ENCODE data around the gene SEMA6D. TPM values are rescaled to one million over a fixed set of nuclear protein-coding genes. Genes with fewer than 3 reads are reported as not detected.

The SEMA6D gene
- polyA plus RNA-seq, 1 of the 3 experiments (the other 2 are of a cell fraction) = 0.30 TPM

- Histone ChIP-seq H3K27me3 (ENCODE audit: insufficient read depth) (no peaks in the 10 kb centered on the region), H3K4me2 (no peak overlapping the region), H3K27ac (ENCODE audit: low read depth in 2 of 2, low read length in 1 of 2) (no peak overlapping the region), H3F3A (replicated peaks; ENCODE audit: insufficient read depth) (no peaks in the 10 kb centered on the region), H3K9ac (no peak overlapping the region), H3K4me1 (ENCODE audit: control insufficient read depth in 1 of 2, insufficient read depth in 2 of 2, low read depth in 1 of 2, low read length in 1 of 2) (peaks cover 0 to 11% of the 10 kb centered on the region in 2 experiments; a peak in 1 of 4 replicates), H3K9me3 (no peaks in the 10 kb centered on the region), H3K4me3 (ENCODE audit: low read depth in 2 of 2, low read length in 1 of 2) (no peak overlapping the region), H3K36me3 (replicated peaks in 1 of 2; ENCODE audit: control insufficient read depth in 1 of 2, insufficient read depth in 2 of 2, low read length in 1 of 2) (no peaks in the 10 kb centered on the region), H3K79me2 (ENCODE audit: insufficient read depth) (no peaks in the 10 kb centered on the region), H3K9me2 (no peaks in the 10 kb centered on the region), H2AFZ (ENCODE audit: low read depth) (no peak overlapping the region), H4K20me1 (ENCODE audit: insufficient read depth) (no peaks in the 10 kb centered on the region)
- 60% methylated on average over 6 of the region's 6 CpGs for WGBS (ENCODE audit: low lambda C conversion rate)
- no peak for DNase-seq
- ChIA-PET POLR2A (no interaction called here), CTCF (interaction anchor here (2.2 kb wide), 1 partner anchor 11 kb away, joined by 12 read pairs; the partner anchor contains the start of gene SEMA6D)
- TF ChIP-seq, protein P1, sequence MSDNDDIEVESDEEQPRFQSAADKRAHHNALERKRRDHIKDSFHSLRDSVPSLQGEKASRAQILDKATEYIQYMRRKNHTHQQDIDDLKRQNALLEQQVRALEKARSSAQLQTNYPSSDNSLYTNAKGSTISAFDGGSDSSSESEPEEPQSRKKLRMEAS (IDR thresholded peaks at IDR 0.05; ENCODE audit: low read depth) = no peak
- no peak for TF ChIP-seq RCOR1 (IDR thresholded peaks at IDR 0.05; ENCODE audit: low read length)
- no peak for TF ChIP-seq YY1 (IDR thresholded peaks at IDR 0.05; ENCODE audit: low read depth)
- TF ChIP-seq EZH2phosphoT487 (IDR thresholded peaks at IDR 0.05; ENCODE audit: borderline replicate concordance, low read depth) = no peak
- TF ChIP-seq JUND (IDR thresholded peaks at IDR 0.05) = no peak
- no peak for TF ChIP-seq TEAD4 (IDR thresholded peaks at IDR 0.05; ENCODE audit: borderline replicate concordance, insufficient read depth)
- no peak for TF ChIP-seq SIN3A (IDR thresholded peaks at IDR 0.05; ENCODE audit: borderline replicate concordance, low read depth, low read length)
- TF ChIP-seq, protein P2, sequence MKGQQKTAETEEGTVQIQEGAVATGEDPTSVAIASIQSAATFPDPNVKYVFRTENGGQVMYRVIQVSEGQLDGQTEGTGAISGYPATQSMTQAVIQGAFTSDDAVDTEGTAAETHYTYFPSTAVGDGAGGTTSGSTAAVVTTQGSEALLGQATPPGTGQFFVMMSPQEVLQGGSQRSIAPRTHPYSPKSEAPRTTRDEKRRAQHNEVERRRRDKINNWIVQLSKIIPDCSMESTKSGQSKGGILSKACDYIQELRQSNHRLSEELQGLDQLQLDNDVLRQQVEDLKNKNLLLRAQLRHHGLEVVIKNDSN (IDR thresholded peaks at IDR 0.05; ENCODE audit: borderline replicate concordance, low read depth) = no peak
These were observed 11.6 kb downstream of the SEMA6D start for GRCh38 chr15:47728886-47729285.

- CTCF ChIA-PET = interaction anchor here (1.4 kb wide), 1 partner anchor 10 kb away, joined by 3 read pairs; no protein-coding TSS in a partner anchor
- TF ChIP-seq SIN3A (IDR thresholded peaks at IDR 0.05; ENCODE audit: borderline replicate concordance, low read depth, low read length) = no peak
- no peak overlapping the region for H3K9ac ChIP-seq
- no peaks in the 10 kb centered on the region for H3F3A ChIP-seq (replicated peaks; ENCODE audit: insufficient read depth)
- no peak overlapping the region for H3K27ac ChIP-seq (ENCODE audit: low read depth in 2 of 2, low read length in 1 of 2)
- no peak overlapping the region for H3K4me2 ChIP-seq
- 24% methylated on average over 3 of the region's 3 CpGs for WGBS (ENCODE audit: low lambda C conversion rate)
- no peak for DNase-seq
- H3K27me3 ChIP-seq (ENCODE audit: insufficient read depth) = no peaks in the 10 kb centered on the region
- no peaks in the 10 kb centered on the region for H3K79me2 ChIP-seq (ENCODE audit: insufficient read depth)
- H4K20me1 ChIP-seq (ENCODE audit: insufficient read depth) = no peaks in the 10 kb centered on the region
- POLR2A ChIA-PET = no interaction called here
- no peaks in the 10 kb centered on the region for H3K9me2 ChIP-seq
- no peak overlapping the region for H2AFZ ChIP-seq (ENCODE audit: low read depth)
- H3K4me1 ChIP-seq (ENCODE audit: control insufficient read depth in 1 of 2, insufficient read depth in 2 of 2, low read depth in 1 of 2, low read length in 1 of 2) = peaks cover 0 to 14% of the 10 kb centered on the region in 2 experiments; a peak in 2 of 4 replicates
- no peaks in the 10 kb centered on the region for H3K9me3 ChIP-seq
- H3K4me3 ChIP-seq (ENCODE audit: low read depth in 2 of 2, low read length in 1 of 2) = no peak overlapping the region
- no peaks in the 10 kb centered on the region for H3K36me3 ChIP-seq (replicated peaks in 1 of 2; ENCODE audit: control insufficient read depth in 1 of 2, insufficient read depth in 2 of 2, low read length in 1 of 2)
These were observed 13.9 kb downstream of the SEMA6D start for GRCh38 chr15:47731230-47731629.

DNA sequence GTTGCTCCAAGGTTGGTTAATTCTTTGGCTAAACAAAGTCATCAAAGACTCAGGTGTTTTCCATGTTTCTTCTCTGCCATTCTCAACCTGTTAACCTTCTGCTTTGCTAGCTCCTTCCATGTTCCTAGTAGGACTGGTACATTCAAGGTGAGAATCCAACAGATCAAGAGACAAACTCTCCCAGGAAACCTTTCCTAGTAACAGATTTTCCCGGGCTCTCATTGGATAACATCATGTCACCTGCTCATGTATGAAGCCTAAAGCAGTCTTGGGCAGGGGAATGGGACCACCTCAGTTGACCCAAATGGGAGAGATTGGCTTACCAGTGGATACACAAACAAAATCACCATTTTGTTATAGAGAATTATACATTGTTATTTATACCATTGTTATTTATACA is 14.9 kb downstream of the SEMA6D start:
- no peaks in the 10 kb centered on the region for H3K36me3 ChIP-seq (replicated peaks in 1 of 2; ENCODE audit: control insufficient read depth in 1 of 2, insufficient read depth in 2 of 2, low read length in 1 of 2)
- no peaks in the 10 kb centered on the region for H3K9me2 ChIP-seq
- ChIA-PET POLR2A (no interaction called here), CTCF (interaction anchor here (1.2 kb wide), 1 partner anchor 72 kb away, joined by 3 read pairs; no protein-coding TSS in a partner anchor)
- no peaks in the 10 kb centered on the region for H3K9me3 ChIP-seq
- no peak overlapping the region for H3K27ac ChIP-seq (ENCODE audit: low read depth in 2 of 2, low read length in 1 of 2)
- no peak overlapping the region for H3K4me3 ChIP-seq (ENCODE audit: low read depth in 2 of 2, low read length in 1 of 2)
- peaks cover 0 to 8% of the 10 kb centered on the region in 2 experiments; a peak in 2 of 4 replicates for H3K4me1 ChIP-seq (ENCODE audit: control insufficient read depth in 1 of 2, insufficient read depth in 2 of 2, low read depth in 1 of 2, low read length in 1 of 2)
- WGBS (ENCODE audit: low lambda C conversion rate) = 41% methylated on average over 1 of the region's 1 CpG
- no peaks in the 10 kb centered on the region for H4K20me1 ChIP-seq (ENCODE audit: insufficient read depth)
- no peaks in the 10 kb centered on the region for H3F3A ChIP-seq (replicated peaks; ENCODE audit: insufficient read depth)
- H2AFZ ChIP-seq (ENCODE audit: low read depth) = no peak overlapping the region
- no peaks in the 10 kb centered on the region for H3K79me2 ChIP-seq (ENCODE audit: insufficient read depth)
- no peak for DNase-seq
- no peaks in the 10 kb centered on the region for H3K27me3 ChIP-seq (ENCODE audit: insufficient read depth)
- no peak overlapping the region for H3K4me2 ChIP-seq
- no peak overlapping the region for H3K9ac ChIP-seq
- TF ChIP-seq, protein P3, sequence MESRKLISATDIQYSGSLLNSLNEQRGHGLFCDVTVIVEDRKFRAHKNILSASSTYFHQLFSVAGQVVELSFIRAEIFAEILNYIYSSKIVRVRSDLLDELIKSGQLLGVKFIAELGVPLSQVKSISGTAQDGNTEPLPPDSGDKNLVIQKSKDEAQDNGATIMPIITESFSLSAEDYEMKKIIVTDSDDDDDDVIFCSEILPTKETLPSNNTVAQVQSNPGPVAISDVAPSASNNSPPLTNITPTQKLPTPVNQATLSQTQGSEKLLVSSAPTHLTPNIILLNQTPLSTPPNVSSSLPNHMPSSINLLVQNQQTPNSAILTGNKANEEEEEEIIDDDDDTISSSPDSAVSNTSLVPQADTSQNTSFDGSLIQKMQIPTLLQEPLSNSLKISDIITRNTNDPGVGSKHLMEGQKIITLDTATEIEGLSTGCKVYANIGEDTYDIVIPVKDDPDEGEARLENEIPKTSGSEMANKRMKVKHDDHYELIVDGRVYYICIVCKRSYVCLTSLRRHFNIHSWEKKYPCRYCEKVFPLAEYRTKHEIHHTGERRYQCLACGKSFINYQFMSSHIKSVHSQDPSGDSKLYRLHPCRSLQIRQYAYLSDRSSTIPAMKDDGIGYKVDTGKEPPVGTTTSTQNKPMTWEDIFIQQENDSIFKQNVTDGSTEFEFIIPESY (IDR thresholded peaks at IDR 0.05; ENCODE audit: borderline replicate concordance, low read depth) = no peak
- TF ChIP-seq, protein P4, sequence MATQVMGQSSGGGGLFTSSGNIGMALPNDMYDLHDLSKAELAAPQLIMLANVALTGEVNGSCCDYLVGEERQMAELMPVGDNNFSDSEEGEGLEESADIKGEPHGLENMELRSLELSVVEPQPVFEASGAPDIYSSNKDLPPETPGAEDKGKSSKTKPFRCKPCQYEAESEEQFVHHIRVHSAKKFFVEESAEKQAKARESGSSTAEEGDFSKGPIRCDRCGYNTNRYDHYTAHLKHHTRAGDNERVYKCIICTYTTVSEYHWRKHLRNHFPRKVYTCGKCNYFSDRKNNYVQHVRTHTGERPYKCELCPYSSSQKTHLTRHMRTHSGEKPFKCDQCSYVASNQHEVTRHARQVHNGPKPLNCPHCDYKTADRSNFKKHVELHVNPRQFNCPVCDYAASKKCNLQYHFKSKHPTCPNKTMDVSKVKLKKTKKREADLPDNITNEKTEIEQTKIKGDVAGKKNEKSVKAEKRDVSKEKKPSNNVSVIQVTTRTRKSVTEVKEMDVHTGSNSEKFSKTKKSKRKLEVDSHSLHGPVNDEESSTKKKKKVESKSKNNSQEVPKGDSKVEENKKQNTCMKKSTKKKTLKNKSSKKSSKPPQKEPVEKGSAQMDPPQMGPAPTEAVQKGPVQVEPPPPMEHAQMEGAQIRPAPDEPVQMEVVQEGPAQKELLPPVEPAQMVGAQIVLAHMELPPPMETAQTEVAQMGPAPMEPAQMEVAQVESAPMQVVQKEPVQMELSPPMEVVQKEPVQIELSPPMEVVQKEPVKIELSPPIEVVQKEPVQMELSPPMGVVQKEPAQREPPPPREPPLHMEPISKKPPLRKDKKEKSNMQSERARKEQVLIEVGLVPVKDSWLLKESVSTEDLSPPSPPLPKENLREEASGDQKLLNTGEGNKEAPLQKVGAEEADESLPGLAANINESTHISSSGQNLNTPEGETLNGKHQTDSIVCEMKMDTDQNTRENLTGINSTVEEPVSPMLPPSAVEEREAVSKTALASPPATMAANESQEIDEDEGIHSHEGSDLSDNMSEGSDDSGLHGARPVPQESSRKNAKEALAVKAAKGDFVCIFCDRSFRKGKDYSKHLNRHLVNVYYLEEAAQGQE (IDR thresholded peaks at IDR 0.05; ENCODE audit: low read depth, low read length) = no peak
- TF ChIP-seq IRF3 (IDR thresholded peaks at IDR 0.05; ENCODE audit: low read depth, low read length) (no peak), RCOR1 (IDR thresholded peaks at IDR 0.05; ENCODE audit: low read length) (no peak), GATA2 (CRISPR knock-in tag; IDR thresholded peaks at IDR 0.05) (no peak), ELF1 (IDR thresholded peaks at IDR 0.05) (no peak), MEF2A (IDR thresholded peaks at IDR 0.05; ENCODE audit: borderline replicate concordance, low read depth) (no peak)

Measured in SK-N-SH (cell line).